K562 (cell line): ENCODE data around the gene MAPT.
A peak's percentile ranks its signal among the peaks of the same experiment; 100 is the strongest.
"Not testable (repeated sequence)": the region's sequence is repeated elsewhere in the genome, so short reads cannot be mapped to it uniquely, and the experiment has no call there.

Experiments
- GTF2A2 ChIP-seq: IDR thresholded peaks from 2 replicates; pipeline ENCODE4 v1.6.1; 2016; ENCODE audit warnings: mild to moderate bottlenecking, missing genetic modification characterization, missing compliant biosample characterization
- MAFK ChIP-seq: IDR thresholded peaks from 2 replicates; pipeline ENCODE4 v1.6.1; 2011; ENCODE audit warnings: low read length, improper control_type of control experiment
- PRMT5 ChIP-seq: sonication (generic); formaldehyde crosslinking; IDR thresholded peaks from 2 replicates; pipeline ENCODE4 v1.5.0; 2020; ENCODE audit warnings: missing genetic modification reagents
- ZNF431 ChIP-seq: sonication (generic); formaldehyde crosslinking; IDR thresholded peaks from 2 replicates; pipeline ENCODE4 v1.8.0; 2022; ENCODE audit warnings: mild to moderate bottlenecking, missing genetic modification reagents
- TF ChIP-seq, protein P1 (sequence below), 3 experiments: IDR thresholded peaks in 2 of 3; conservative IDR thresholded peaks in 1 of 3; 2 replicates each; pipeline ENCODE4 v1.5.1; 2011 to 2012; ENCODE audit warnings: low read length in 3 of 3, mild to moderate bottlenecking in 3 of 3, control low read depth in 2 of 3, improper control_type of control experiment in 1 of 3, inconsistent platforms in 1 of 3, low read depth in 1 of 3, mixed read lengths in 1 of 3, moderate library complexity in 1 of 3; ENCODE audit not compliant: insufficient read depth in 2 of 3
- TF ChIP-seq, protein P2 (sequence below): sonication (generic); formaldehyde crosslinking; IDR thresholded peaks from 2 replicates; pipeline ENCODE4 v1.8.1; 2022; ENCODE audit warnings: missing genetic modification reagents

- TF ChIP-seq MAFK; PRMT5; GTF2A2 (tag): not testable (repeated sequence)
- TF ChIP-seq, protein P1, sequence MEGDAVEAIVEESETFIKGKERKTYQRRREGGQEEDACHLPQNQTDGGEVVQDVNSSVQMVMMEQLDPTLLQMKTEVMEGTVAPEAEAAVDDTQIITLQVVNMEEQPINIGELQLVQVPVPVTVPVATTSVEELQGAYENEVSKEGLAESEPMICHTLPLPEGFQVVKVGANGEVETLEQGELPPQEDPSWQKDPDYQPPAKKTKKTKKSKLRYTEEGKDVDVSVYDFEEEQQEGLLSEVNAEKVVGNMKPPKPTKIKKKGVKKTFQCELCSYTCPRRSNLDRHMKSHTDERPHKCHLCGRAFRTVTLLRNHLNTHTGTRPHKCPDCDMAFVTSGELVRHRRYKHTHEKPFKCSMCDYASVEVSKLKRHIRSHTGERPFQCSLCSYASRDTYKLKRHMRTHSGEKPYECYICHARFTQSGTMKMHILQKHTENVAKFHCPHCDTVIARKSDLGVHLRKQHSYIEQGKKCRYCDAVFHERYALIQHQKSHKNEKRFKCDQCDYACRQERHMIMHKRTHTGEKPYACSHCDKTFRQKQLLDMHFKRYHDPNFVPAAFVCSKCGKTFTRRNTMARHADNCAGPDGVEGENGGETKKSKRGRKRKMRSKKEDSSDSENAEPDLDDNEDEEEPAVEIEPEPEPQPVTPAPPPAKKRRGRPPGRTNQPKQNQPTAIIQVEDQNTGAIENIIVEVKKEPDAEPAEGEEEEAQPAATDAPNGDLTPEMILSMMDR (IDR thresholded peaks at IDR 0.05 in 2 of 3, conservative IDR thresholded peaks at IDR 0.05 in 1 of 3; ENCODE audit: insufficient read depth in 2 of 3, low read depth in 1 of 3, low read length in 3 of 3): not testable (repeated sequence)
- TF ChIP-seq ZNF431 (CRISPR knock-in tag): peak; percentile 96
- TF ChIP-seq, protein P2, sequence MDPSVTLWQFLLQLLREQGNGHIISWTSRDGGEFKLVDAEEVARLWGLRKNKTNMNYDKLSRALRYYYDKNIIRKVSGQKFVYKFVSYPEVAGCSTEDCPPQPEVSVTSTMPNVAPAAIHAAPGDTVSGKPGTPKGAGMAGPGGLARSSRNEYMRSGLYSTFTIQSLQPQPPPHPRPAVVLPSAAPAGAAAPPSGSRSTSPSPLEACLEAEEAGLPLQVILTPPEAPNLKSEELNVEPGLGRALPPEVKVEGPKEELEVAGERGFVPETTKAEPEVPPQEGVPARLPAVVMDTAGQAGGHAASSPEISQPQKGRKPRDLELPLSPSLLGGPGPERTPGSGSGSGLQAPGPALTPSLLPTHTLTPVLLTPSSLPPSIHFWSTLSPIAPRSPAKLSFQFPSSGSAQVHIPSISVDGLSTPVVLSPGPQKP (CRISPR knock-in tag): not testable (repeated sequence)
These were observed 18.7 kb downstream of the MAPT start for GRCh38 chr17:45913030-45913429.
